ENCODE results near the gene CDC42EP4.

CDC42EP4 gene

GRCh38 chr17:73247726-73248125, 64.1 kb downstream of the CDC42EP4 start:
- no peak for DNase-seq

- DNase-seq: no peak
Observed at GRCh38 chr17:73240561-73240960, 71.2 kb downstream of the CDC42EP4 start.

- no peak for DNase-seq
Observed at GRCh38 chr17:73237714-73238113, 74.1 kb downstream of the CDC42EP4 start.

DNA sequence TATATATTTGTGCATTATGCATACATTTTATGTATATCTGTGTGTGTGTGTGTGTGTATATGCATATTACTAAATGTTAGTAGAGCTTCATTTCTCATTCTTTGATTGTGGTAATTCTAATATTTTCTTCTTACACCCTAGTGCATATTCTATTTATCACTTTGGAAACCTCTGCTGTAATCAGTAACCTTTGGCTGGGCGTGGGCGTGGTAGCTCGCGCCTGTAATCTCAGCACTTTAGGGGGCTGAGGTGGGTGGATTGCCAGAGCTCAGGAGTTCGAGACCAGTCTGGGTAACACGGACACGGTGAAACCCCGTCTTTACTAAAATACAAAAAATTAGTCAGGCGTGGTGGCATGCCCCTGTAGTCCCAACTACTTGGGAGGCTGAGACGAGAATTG, 77.1 kb downstream of the CDC42EP4 start:
- DNase-seq: no peak

Data from retina (tissue), 1 donor.